Tracheal epithelial cell (primary cell): ENCODE data around the gene RAB38. TPM values are rescaled to one million over a fixed set of nuclear protein-coding genes. Genes with fewer than 3 reads are reported as not detected.

Experiments used
- total RNA-seq: library from RNA; depleted of rRNA; stranded (reverse); fragments of >200 nt; gene quantifications from 2 replicates; pipeline ENCODE4 v1.2.1, GENCODE V29; 2014

Gene RAB38
- total RNA-seq = 118 and 227 TPM in 2 replicates

GRCh38 chr11:88174709-88175568 lies at the start of gene RAB38:
Gene RAB38, minus strand, starts transcription at chr11:88175443. Its CDS starts 59 bp downstream, at chr11:88175384.

Other genes with a start within 250 kb of the RAB38 start
- gene CTSC, start 162.3 kb upstream of the RAB38 start, total RNA-seq = 150 and 386 TPM in 2 replicates